SW 1271 (cell line): ENCODE measurements around the gene MX1.

Experiments
- DNase-seq, 2 experiments: peaks; one replicate each; lab custom pipeline; 2025; lab: John Stamatoyannopoulos, UW

The MX1 gene

GRCh38 chr21:41491412-41491811, 65.4 kb downstream of the MX1 start:
- DNase-seq: no peak

GRCh38 chr21:41494242-41494641, 68.2 kb downstream of the MX1 start:
- DNase-seq: no peak

- no peak for DNase-seq
These were observed 71.0 kb downstream of the MX1 start for GRCh38 chr21:41497008-41497407.

- DNase-seq: no peak
These were observed 71.7 kb downstream of the MX1 start for GRCh38 chr21:41497788-41498187.

- no peak for DNase-seq
These were observed 73.9 kb downstream of the MX1 start for GRCh38 chr21:41499920-41500319.

- no peak for DNase-seq
These were observed 74.3 kb downstream of the MX1 start for GRCh38 chr21:41500363-41500762.

GRCh38 chr21:41500931-41501381, 74.9 kb downstream of the MX1 start:
- no peak for DNase-seq

- no peak for DNase-seq
These were observed 75.9 kb downstream of the MX1 start for GRCh38 chr21:41501919-41502318.

- DNase-seq: no peak
These were observed 77.3 kb downstream of the MX1 start for GRCh38 chr21:41503331-41503730.

GRCh38 chr21:41504030-41504429, 78.0 kb downstream of the MX1 start:
- no peak for DNase-seq

- DNase-seq: no peak
These were observed 80.1 kb downstream of the MX1 start for GRCh38 chr21:41506005-41506594.

- DNase-seq: no peak
These were observed 80.8 kb downstream of the MX1 start for GRCh38 chr21:41506611-41507520.

GRCh38 chr21:41507521-41508414, 81.7 kb downstream of the MX1 start, which contains the start of gene TMPRSS2:
Gene TMPRSS2, minus strand, starts transcription at chr21:41508158. Its CDS starts 10,025 bp downstream, at chr21:41498133.
- DNase-seq: no peak

GRCh38 chr21:41508415-41509144, 82.5 kb downstream of the MX1 start:
- no peak for DNase-seq
